GM23338 (cell line): ENCODE data around the gene GHRL. TPM values are rescaled to one million over a fixed set of nuclear protein-coding genes. Genes with fewer than 3 reads are reported as not detected.

Source experiments
- ATAC-seq: fragments of 200-7000 bp; cut with Tn5 transposase; 3 replicates; pipeline ENCODE4 v1.9.1; 2020
- DNase-seq: peaks from one replicate; pipeline ENCODE4 v3.0.0-alpha.2; 2015; ENCODE audit warnings: low spot score
- H2AFZ ChIP-seq: fragments of 200-600 bp; sonication (generic); 2 replicates; pipeline ENCODE4 v1.8.0; 2016; ENCODE audit warnings: antibody characterized with exemption, mild to moderate bottlenecking, moderate library complexity
- H3F3A ChIP-seq: fragments of 200-600 bp; sonication (generic); replicated peaks from 2 replicates; pipeline ENCODE4 v1.8.0; 2017; ENCODE audit warnings: antibody characterized with exemption, mixed run types, low read depth
- H3K27ac ChIP-seq: fragments of 200-600 bp; sonication (generic); 2 replicates; pipeline ENCODE4 v1.6.1; 2016; ENCODE audit warnings: low read depth
- H3K27me3 ChIP-seq: fragments of 200-600 bp; sonication (generic); 2 replicates; pipeline ENCODE4 v1.8.0; 2016; ENCODE audit warnings: mild to moderate bottlenecking, mixed run types, moderate library complexity; ENCODE audit not compliant: insufficient read depth
- H3K36me3 ChIP-seq: fragments of 200-600 bp; sonication (generic); 2 replicates; pipeline ENCODE4 v1.8.0; 2016; ENCODE audit warnings: mild to moderate bottlenecking; ENCODE audit not compliant: insufficient read depth
- H3K4me1 ChIP-seq: fragments of 200-600 bp; sonication (generic); 2 replicates; pipeline ENCODE4 v1.8.0; 2016; ENCODE audit warnings: mild to moderate bottlenecking, moderate library complexity; ENCODE audit not compliant: insufficient read depth
- H3K4me2 ChIP-seq: fragments of 200-600 bp; sonication (generic); 2 replicates; pipeline ENCODE4 v1.7.1; 2017; ENCODE audit warnings: mixed run types
- H3K4me3 ChIP-seq: fragments of 200-600 bp; sonication (generic); 2 replicates; pipeline ENCODE4 v1.6.1; 2016; ENCODE audit warnings: mixed run types
- H3K79me2 ChIP-seq: fragments of 200-600 bp; sonication (generic); replicated peaks from 2 replicates; pipeline ENCODE4 v1.8.0; 2017; ENCODE audit warnings: mild to moderate bottlenecking; ENCODE audit not compliant: insufficient read depth
- H3K9me2 ChIP-seq: fragments of 200-600 bp; sonication (generic); 2 replicates; pipeline ENCODE4 v1.8.0; 2017; ENCODE audit not compliant: insufficient read depth
- H4K20me1 ChIP-seq: fragments of 200-600 bp; sonication (generic); replicated peaks from 2 replicates; pipeline ENCODE4 v1.8.0; 2017; ENCODE audit warnings: mild to moderate bottlenecking; ENCODE audit not compliant: insufficient read depth
- H3K27ac Mint-ChIP-seq: 2 replicates; pipeline ENCODE4 v1.8.0; 2020; ENCODE audit warnings: inconsistent platforms, mild to moderate bottlenecking, moderate library complexity, mixed read lengths
- H3K27me3 Mint-ChIP-seq: 3 replicates; pipeline ENCODE4 v1.8.0; 2022; ENCODE audit warnings: low read depth, mild to moderate bottlenecking, moderate library complexity, mixed read lengths, inconsistent platforms; ENCODE audit not compliant: insufficient read depth, poor library complexity
- H3K36me3 Mint-ChIP-seq: 3 replicates; pipeline ENCODE4 v1.8.0; 2021; ENCODE audit warnings: low read depth, mild to moderate bottlenecking, inconsistent platforms, moderate library complexity, mixed read lengths
- H3K4me1 Mint-ChIP-seq: 3 replicates; pipeline ENCODE4 v1.8.0; 2020; ENCODE audit warnings: mild to moderate bottlenecking, inconsistent platforms, mixed read lengths
- H3K4me3 Mint-ChIP-seq: 3 replicates; pipeline ENCODE4 v1.8.0; 2021; ENCODE audit warnings: moderate library complexity, mild to moderate bottlenecking, inconsistent platforms, mixed read lengths
- H3K9me3 Mint-ChIP-seq: 3 replicates; pipeline ENCODE4 v1.8.0; 2020; ENCODE audit warnings: moderate library complexity, mild to moderate bottlenecking, inconsistent platforms, mixed read lengths
- CREB1 ChIP-seq: fragments of 250-450 bp; sonication (Bioruptor Pico); IDR thresholded peaks from 2 replicates; pipeline ENCODE4 v1.5.0; 2020; ENCODE audit warnings: low read depth, mild to moderate bottlenecking, moderate library complexity
- CTCF ChIP-seq, 2 experiments: fragments of 200-600 bp in 1 of 2; sonication (generic) in 1 of 2; conservative IDR thresholded peaks; 2 replicates each; pipeline versions ENCODE4 v1.5.1 to v1.6.1; 2016 to 2017; ENCODE audit warnings: antibody characterized with exemption in 2 of 2, low read depth in 2 of 2, mild to moderate bottlenecking in 2 of 2, moderate library complexity in 1 of 2
- EZH2phosphoT487 ChIP-seq: fragments of 200-600 bp; sonication (generic); IDR thresholded peaks from one replicate; pipeline ENCODE4 v1.8.1; 2018; ENCODE audit warnings: antibody characterized with exemption; ENCODE audit not compliant: unreplicated experiment
- NANOG ChIP-seq: IDR thresholded peaks from 2 replicates; pipeline ENCODE4 v1.6.1; 2016; ENCODE audit warnings: antibody characterized with exemption, borderline replicate concordance
- REST ChIP-seq: IDR thresholded peaks from one replicate; pipeline ENCODE4 v1.6.1; 2018; ENCODE audit warnings: antibody characterized with exemption; ENCODE audit not compliant: unreplicated experiment
- ZNF114 ChIP-seq: fragments of 250-450 bp; sonication (Bioruptor Pico); IDR thresholded peaks from 2 replicates; pipeline ENCODE4 v1.5.0; 2020; ENCODE audit warnings: mild to moderate bottlenecking, moderate library complexity
- polyA plus RNA-seq: library from polyadenylated mRNA; unstranded; fragments of >200 nt; fragmentation: Nextera tagmentation; extraction: Ambion mirVana; gene quantifications from 2 replicates; pipeline ENCODE4 v1.2.1, GENCODE V29; 2016
- total RNA-seq: library from RNA; depleted of rRNA; stranded (reverse); fragments of >200 nt; shearing (Covaris generic); gene quantifications from 2 replicates; pipeline ENCODE4 v1.2.3, GENCODE V29; 2014
- TF ChIP-seq, protein P1 (sequence below): fragments of 250-450 bp; sonication (Bioruptor Pico); IDR thresholded peaks from 2 replicates; pipeline ENCODE4 v1.5.0; 2020; ENCODE audit warnings: mild to moderate bottlenecking, moderate library complexity
- TF ChIP-seq, protein P2 (sequence below): IDR thresholded peaks from 2 replicates; pipeline ENCODE4 v1.6.1; 2016; ENCODE audit warnings: antibody characterized with exemption

Gene GHRL
- total and polyA plus RNA-seq, 2 experiments from 2014 or later, result 0.78 TPM; not detected in 1

DNA sequence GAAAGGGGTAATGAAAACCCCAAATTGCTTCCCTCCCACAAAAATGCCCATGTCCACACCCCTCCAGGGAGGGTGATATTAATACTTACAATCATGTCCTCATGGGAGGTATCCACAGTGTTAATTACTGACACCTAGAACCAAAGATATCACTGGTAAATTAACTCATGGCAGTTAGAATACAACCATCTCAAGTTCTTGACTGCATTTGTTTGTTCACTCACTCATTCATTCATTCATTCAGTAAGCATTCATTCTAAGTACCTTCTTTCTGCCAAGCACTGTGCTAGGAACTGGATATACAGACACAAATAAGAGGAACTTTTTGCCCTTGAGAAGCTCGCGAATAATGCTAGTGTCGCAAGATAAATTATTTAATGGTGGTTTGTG is 25.2 kb upstream of the GHRL start (continued):
- TF ChIP-seq, protein P1, sequence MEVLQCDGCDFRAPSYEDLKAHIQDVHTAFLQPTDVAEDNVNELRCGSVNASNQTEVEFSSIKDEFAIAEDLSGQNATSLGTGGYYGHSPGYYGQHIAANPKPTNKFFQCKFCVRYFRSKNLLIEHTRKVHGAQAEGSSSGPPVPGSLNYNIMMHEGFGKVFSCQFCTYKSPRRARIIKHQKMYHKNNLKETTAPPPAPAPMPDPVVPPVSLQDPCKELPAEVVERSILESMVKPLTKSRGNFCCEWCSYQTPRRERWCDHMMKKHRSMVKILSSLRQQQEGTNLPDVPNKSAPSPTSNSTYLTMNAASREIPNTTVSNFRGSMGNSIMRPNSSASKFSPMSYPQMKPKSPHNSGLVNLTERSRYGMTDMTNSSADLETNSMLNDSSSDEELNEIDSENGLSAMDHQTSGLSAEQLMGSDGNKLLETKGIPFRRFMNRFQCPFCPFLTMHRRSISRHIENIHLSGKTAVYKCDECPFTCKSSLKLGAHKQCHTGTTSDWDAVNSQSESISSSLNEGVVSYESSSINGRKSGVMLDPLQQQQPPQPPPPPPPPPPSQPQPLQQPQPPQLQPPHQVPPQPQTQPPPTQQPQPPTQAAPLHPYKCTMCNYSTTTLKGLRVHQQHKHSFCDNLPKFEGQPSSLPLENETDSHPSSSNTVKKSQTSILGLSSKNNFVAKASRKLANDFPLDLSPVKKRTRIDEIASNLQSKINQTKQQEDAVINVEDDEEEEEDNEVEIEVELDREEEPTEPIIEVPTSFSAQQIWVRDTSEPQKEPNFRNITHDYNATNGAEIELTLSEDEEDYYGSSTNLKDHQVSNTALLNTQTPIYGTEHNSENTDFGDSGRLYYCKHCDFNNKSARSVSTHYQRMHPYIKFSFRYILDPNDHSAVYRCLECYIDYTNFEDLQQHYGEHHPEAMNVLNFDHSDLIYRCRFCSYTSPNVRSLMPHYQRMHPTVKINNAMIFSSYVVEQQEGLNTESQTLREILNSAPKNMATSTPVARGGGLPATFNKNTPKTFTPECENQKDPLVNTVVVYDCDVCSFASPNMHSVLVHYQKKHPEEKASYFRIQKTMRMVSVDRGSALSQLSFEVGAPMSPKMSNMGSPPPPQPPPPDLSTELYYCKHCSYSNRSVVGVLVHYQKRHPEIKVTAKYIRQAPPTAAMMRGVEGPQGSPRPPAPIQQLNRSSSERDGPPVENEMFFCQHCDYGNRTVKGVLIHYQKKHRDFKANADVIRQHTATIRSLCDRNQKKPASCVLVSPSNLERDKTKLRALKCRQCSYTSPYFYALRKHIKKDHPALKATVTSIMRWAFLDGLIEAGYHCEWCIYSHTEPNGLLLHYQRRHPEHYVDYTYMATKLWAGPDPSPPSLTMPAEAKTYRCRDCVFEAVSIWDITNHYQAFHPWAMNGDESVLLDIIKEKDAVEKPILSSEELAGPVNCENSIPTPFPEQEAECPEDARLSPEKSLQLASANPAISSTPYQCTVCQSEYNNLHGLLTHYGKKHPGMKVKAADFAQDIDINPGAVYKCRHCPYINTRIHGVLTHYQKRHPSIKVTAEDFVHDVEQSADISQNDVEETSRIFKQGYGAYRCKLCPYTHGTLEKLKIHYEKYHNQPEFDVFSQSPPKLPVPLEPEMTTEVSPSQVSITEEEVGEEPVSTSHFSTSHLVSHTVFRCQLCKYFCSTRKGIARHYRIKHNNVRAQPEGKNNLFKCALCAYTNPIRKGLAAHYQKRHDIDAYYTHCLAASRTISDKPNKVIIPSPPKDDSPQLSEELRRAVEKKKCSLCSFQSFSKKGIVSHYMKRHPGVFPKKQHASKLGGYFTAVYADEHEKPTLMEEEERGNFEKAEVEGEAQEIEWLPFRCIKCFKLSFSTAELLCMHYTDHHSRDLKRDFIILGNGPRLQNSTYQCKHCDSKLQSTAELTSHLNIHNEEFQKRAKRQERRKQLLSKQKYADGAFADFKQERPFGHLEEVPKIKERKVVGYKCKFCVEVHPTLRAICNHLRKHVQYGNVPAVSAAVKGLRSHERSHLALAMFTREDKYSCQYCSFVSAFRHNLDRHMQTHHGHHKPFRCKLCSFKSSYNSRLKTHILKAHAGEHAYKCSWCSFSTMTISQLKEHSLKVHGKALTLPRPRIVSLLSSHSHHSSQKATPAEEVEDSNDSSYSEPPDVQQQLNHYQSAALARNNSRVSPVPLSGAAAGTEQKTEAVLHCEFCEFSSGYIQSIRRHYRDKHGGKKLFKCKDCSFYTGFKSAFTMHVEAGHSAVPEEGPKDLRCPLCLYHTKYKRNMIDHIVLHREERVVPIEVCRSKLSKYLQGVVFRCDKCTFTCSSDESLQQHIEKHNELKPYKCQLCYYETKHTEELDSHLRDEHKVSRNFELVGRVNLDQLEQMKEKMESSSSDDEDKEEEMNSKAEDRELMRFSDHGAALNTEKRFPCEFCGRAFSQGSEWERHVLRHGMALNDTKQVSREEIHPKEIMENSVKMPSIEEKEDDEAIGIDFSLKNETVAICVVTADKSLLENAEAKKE (CRISPR knock-in tag), result no peak
- no peak for TF ChIP-seq NANOG
- no peak for TF ChIP-seq EZH2phosphoT487
- TF ChIP-seq, protein P2, sequence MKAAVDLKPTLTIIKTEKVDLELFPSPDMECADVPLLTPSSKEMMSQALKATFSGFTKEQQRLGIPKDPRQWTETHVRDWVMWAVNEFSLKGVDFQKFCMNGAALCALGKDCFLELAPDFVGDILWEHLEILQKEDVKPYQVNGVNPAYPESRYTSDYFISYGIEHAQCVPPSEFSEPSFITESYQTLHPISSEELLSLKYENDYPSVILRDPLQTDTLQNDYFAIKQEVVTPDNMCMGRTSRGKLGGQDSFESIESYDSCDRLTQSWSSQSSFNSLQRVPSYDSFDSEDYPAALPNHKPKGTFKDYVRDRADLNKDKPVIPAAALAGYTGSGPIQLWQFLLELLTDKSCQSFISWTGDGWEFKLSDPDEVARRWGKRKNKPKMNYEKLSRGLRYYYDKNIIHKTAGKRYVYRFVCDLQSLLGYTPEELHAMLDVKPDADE, result no peak
- no peak for TF ChIP-seq ZNF114 (CRISPR knock-in tag)

DNA sequence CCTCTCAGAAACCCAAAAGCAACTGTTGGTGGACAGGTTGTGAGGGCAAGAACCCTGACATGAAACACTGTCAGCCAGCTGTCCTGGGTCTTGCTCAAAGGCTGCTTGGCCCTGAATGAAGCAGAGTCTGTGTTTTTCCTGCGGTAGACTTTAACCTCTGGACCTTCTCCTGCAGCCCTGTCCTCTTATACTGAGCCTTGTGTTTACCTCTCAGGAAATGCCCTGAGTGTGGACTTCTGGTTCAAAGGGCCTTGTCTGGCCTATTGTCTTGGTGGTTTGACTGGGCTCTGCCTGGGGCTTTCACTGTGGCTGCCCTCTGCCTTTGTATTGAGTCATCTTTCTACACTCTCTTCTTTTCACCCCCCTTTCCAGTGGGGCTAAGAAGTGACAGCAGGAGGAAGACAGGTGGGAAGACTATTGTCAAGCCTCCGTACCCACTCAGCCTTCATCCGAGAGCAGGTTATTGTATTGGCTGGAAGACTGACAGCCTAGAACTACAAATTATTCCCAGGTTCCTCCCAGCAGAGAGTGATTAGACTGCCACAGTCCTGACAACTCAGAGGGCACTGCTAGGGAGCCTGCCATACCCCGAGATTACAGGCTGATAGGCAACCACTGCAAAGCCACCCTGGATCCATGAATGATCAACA is 24.7 kb upstream of the GHRL start:
- H3K4me1 Mint-ChIP-seq, result peaks cover 5% of the 10 kb centered on the region
- H3K79me2 ChIP-seq, result peaks cover 31% of the 10 kb centered on the region
- peaks cover 24% of the 10 kb centered on the region for H4K20me1 ChIP-seq
- peaks cover 8% of the 10 kb centered on the region for H3K27me3 Mint-ChIP-seq
- H3K9me2 ChIP-seq, result no peaks in the 10 kb centered on the region
- DNase-seq (no peak), ATAC-seq (no peak)
- no peak overlapping the region for H3K27ac Mint-ChIP-seq
- H3K4me2 ChIP-seq, result no peak overlapping the region
- H3K4me3 Mint-ChIP-seq, result no peak overlapping the region
- no peak overlapping the region for H2AFZ ChIP-seq
- no peak overlapping the region for H3K27ac ChIP-seq
- H3K36me3 ChIP-seq, result peaks cover 31% of the 10 kb centered on the region
- no peaks in the 10 kb centered on the region for H3K9me3 Mint-ChIP-seq
- H3K27me3 ChIP-seq, result no peaks in the 10 kb centered on the region
- peaks cover 58% of the 10 kb centered on the region for H3K36me3 Mint-ChIP-seq
- H3K4me3 ChIP-seq, result no peak overlapping the region
- H3F3A ChIP-seq, result no peaks in the 10 kb centered on the region
- H3K4me1 ChIP-seq, result no peaks in the 10 kb centered on the region
- no peak for TF ChIP-seq CTCF (conservative IDR thresholded peaks at IDR 0.05; ENCODE audit: low read depth in 2 of 2)
- TF ChIP-seq CREB1 (CRISPR knock-in tag), result no peak
- no peak for TF ChIP-seq REST
